NB4 (cell line): ENCODE data around the gene AP1G2.

Experiments
- CTCF ChIP-seq: IDR thresholded peaks from one replicate; pipeline ENCODE4 v1.5.1; 2012; ENCODE audit warnings: low read depth, low read length
- POLR2A ChIP-seq: IDR thresholded peaks from 2 replicates; pipeline ENCODE4 v1.6.1; 2011; ENCODE audit warnings: mild to moderate bottlenecking; ENCODE audit not compliant: insufficient read length; ENCODE audit errors: extremely low read depth
- TF ChIP-seq, protein P1 (sequence below): IDR thresholded peaks from 2 replicates; pipeline ENCODE4 v1.6.1; 2011; ENCODE audit warnings: low read depth, low read length

GRCh38 chr14:23542261-23542660 is 25.3 kb downstream of the AP1G2 start:
- TF ChIP-seq CTCF (no peak), POLR2A (no peak)
- TF ChIP-seq, protein P1, sequence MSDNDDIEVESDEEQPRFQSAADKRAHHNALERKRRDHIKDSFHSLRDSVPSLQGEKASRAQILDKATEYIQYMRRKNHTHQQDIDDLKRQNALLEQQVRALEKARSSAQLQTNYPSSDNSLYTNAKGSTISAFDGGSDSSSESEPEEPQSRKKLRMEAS, result no peak
